H1 (cell line): Measurements from ENCODE around the gene CFAP210. TPM values are rescaled to one million over a fixed set of nuclear protein-coding genes. Genes with fewer than 3 reads are reported as not detected.

Experiments used
- SUZ12 ChIP-seq: fragments of 200-600 bp; sonication (generic); IDR thresholded peaks from 2 replicates; pipeline ENCODE4 v1.6.1; 2012; ENCODE audit warnings: mild to moderate bottlenecking, inconsistent platforms, low read length, moderate library complexity, mixed read lengths
- ZNF274 ChIP-seq: IDR thresholded peaks from 2 replicates; pipeline ENCODE4 v1.7.0; 2012; ENCODE audit warnings: low read length, borderline replicate concordance; ENCODE audit errors: extremely low read depth
- polyA plus RNA-seq, 7 experiments: library from polyadenylated mRNA; depleted of rRNA in 3 of 7; stranded (reverse) in 5 of 7; unstranded in 2 of 7; fragments of >200 nt in 5 of 7; fragments of 200-250 nt in 2 of 7; gene quantifications; 1 replicate in 5 of 7; 2 replicates in 1 of 7; 4 replicates in 1 of 7; pipeline versions ENCODE4 v1.2.1 to v1.2.3, GENCODE V29; 2011 to 2013; ENCODE audit warnings: missing spikeins in 2 of 7, mixed read lengths in 2 of 7
- total RNA-seq: library from RNA; stranded (reverse); fragmentation: NEBNext Ultra II Directional; extraction: Animal tissue kit (Norgen Biotek cat#: 25700); gene quantifications from 2 replicates; pipeline ENCODE4 v1.2.1, GENCODE V29; 2021

CFAP210 gene
- total and polyA plus RNA-seq, 2 of the 8 experiments (the other 6 are each of a cell fraction or from before 2014, with no cell fraction given), result 0.06 to 0.37 TPM

DNA sequence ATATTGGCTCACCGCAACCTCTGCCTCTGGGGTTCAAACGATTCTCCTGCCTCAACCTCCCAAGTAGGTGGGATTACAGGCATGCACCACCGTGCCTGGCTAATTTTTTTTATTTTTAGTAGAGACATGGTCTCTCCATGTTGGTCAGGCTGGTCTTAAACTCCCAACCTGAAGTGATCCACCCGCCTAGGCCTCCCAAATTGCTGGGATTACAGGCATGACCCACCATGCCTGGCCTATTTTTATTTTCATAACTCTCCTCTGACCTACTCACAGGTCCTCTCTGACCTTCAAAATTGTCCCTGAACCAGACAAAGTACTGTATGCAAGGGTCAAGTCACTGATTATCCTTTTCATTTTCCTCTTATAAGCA, 23.5 kb upstream of the CFAP210 start (continued):
- TF ChIP-seq SUZ12, result no peak
- TF ChIP-seq ZNF274, result no peak
